Measurements from ENCODE around the gene BUD31. TPM values are rescaled to one million over a fixed set of nuclear protein-coding genes. Genes with fewer than 3 reads are reported as not detected.
"Not testable (repeated sequence)": the region's sequence is repeated elsewhere in the genome, so short reads cannot be mapped to it uniquely, and the experiment has no call there.

The BUD31 gene
- total and polyA plus RNA-seq, 4 donors, result 88.5 to 185 (median 115) TPM

GRCh38 chr7:99386584-99387238 is 22.1 kb upstream of the BUD31 start:
- ATAC-seq (ENCODE audit: insufficient read depth, low FRiP score) (no peak), DNase-seq (no peak)
- Histone ChIP-seq H3K27me3 (ENCODE audit: control insufficient read depth in 3 of 3, insufficient read depth in 3 of 3, low read length in 2 of 3) (no peaks in the 10 kb centered on the region), H3K9ac (ENCODE audit: insufficient read depth in 1 of 2, low read length in 2 of 2) (no peak overlapping the region), H3K4me3 (no peak overlapping the region), H3K36me3 (ENCODE audit: control insufficient read depth in 4 of 4, insufficient read depth in 4 of 4, low read length in 4 of 4) (peaks cover 0 to 57% (median 4%) of the 10 kb centered on the region in 4 donors), H3K9me3 (ENCODE audit: control insufficient read depth in 4 of 4, insufficient read depth in 3 of 4, low read length in 3 of 4) (no peaks in the 10 kb centered on the region), H3K27ac (ENCODE audit: low read depth in 1 of 2, low read length in 1 of 2) (no peak overlapping the region), H3K4me1 (ENCODE audit: control insufficient read depth in 5 of 5, insufficient read depth in 5 of 5, low read length in 5 of 5) (peaks cover 0 to 4% (median 0%) of the 10 kb centered on the region in 5 donors)
- TF ChIP-seq CTCF (IDR thresholded peaks at IDR 0.05; ENCODE audit: control extremely low read depth, extremely low read depth), result no peak
- 91 to 93% methylated on average over 9 of the region's 9 CpGs for WGBS, 2 donors

- not testable (repeated sequence) for H3K27me3 ChIP-seq (ENCODE audit: control insufficient read depth in 3 of 3, insufficient read depth in 3 of 3, low read length in 2 of 3); DNase-seq; H3K9ac ChIP-seq (ENCODE audit: insufficient read depth in 1 of 2, low read length in 2 of 2); H3K4me1 ChIP-seq (ENCODE audit: control insufficient read depth in 5 of 5, insufficient read depth in 5 of 5, low read length in 5 of 5); ATAC-seq (ENCODE audit: insufficient read depth, low FRiP score); H3K27ac ChIP-seq (ENCODE audit: low read depth in 1 of 2, low read length in 1 of 2); H3K9me3 ChIP-seq (ENCODE audit: control insufficient read depth in 4 of 4, insufficient read depth in 3 of 4, low read length in 3 of 4); H3K4me3 ChIP-seq
- 71% methylated on average over 14 of the region's 14 CpGs for WGBS, 2 donors
- peaks cover 0 to 55% (median 4%) of the 10 kb centered on the region in 4 donors for H3K36me3 ChIP-seq (ENCODE audit: control insufficient read depth in 4 of 4, insufficient read depth in 4 of 4, low read length in 4 of 4)
These were observed 21.5 kb upstream of the BUD31 start for GRCh38 chr7:99387239-99387635.

GRCh38 chr7:99387912-99388311 is 20.9 kb upstream of the BUD31 start:
- no peak for ATAC-seq (ENCODE audit: insufficient read depth, low FRiP score)
- no peak for DNase-seq
- peaks cover 0 to 10% (median 4%) of the 10 kb centered on the region in 5 donors for H3K4me1 ChIP-seq (ENCODE audit: control insufficient read depth in 5 of 5, insufficient read depth in 5 of 5, low read length in 5 of 5)
- 97 to 98% methylated on average over 20 of the region's 20 CpGs for WGBS, 2 donors
- no peak overlapping the region for H3K4me3 ChIP-seq
- no peaks in the 10 kb centered on the region for H3K27me3 ChIP-seq (ENCODE audit: control insufficient read depth in 3 of 3, insufficient read depth in 3 of 3, low read length in 2 of 3)
- no peak overlapping the region for H3K9ac ChIP-seq (ENCODE audit: insufficient read depth in 1 of 2, low read length in 2 of 2)
- H3K27ac ChIP-seq (ENCODE audit: low read depth in 1 of 2, low read length in 1 of 2), result no peak overlapping the region
- no peaks in the 10 kb centered on the region for H3K9me3 ChIP-seq (ENCODE audit: control insufficient read depth in 4 of 4, insufficient read depth in 3 of 4, low read length in 3 of 4)
- TF ChIP-seq CTCF (IDR thresholded peaks at IDR 0.05; ENCODE audit: control extremely low read depth, extremely low read depth), result no peak
- H3K36me3 ChIP-seq (ENCODE audit: control insufficient read depth in 4 of 4, insufficient read depth in 4 of 4, low read length in 4 of 4), result peaks cover 0 to 57% (median 4%) of the 10 kb centered on the region in 4 donors

- 94 to 96% methylated on average over 13 of the region's 13 CpGs for WGBS, 2 donors
- H3K27ac ChIP-seq (ENCODE audit: low read depth in 1 of 2, low read length in 1 of 2), result no peak overlapping the region
- H3K36me3 ChIP-seq (ENCODE audit: control insufficient read depth in 4 of 4, insufficient read depth in 4 of 4, low read length in 4 of 4), result peaks cover 0 to 62% (median 4%) of the 10 kb centered on the region in 4 donors
- no peaks in the 10 kb centered on the region for H3K27me3 ChIP-seq (ENCODE audit: control insufficient read depth in 3 of 3, insufficient read depth in 3 of 3, low read length in 2 of 3)
- H3K9me3 ChIP-seq (ENCODE audit: control insufficient read depth in 4 of 4, insufficient read depth in 3 of 4, low read length in 3 of 4), result no peaks in the 10 kb centered on the region
- H3K4me3 ChIP-seq, result no peak overlapping the region
- TF ChIP-seq CTCF (IDR thresholded peaks at IDR 0.05; ENCODE audit: control extremely low read depth, extremely low read depth), result no peak
- no peak overlapping the region for H3K9ac ChIP-seq (ENCODE audit: insufficient read depth in 1 of 2, low read length in 2 of 2)
- DNase-seq, result no peak
- no peak for ATAC-seq (ENCODE audit: insufficient read depth, low FRiP score)
- H3K4me1 ChIP-seq (ENCODE audit: control insufficient read depth in 5 of 5, insufficient read depth in 5 of 5, low read length in 5 of 5), result peaks cover 2 to 15% (median 10%) of the 10 kb centered on the region in 5 donors
These were observed 19.0 kb upstream of the BUD31 start for GRCh38 chr7:99389772-99390171.
